ENCODE data around the gene ABCC8.

ABCC8 gene

DNA sequence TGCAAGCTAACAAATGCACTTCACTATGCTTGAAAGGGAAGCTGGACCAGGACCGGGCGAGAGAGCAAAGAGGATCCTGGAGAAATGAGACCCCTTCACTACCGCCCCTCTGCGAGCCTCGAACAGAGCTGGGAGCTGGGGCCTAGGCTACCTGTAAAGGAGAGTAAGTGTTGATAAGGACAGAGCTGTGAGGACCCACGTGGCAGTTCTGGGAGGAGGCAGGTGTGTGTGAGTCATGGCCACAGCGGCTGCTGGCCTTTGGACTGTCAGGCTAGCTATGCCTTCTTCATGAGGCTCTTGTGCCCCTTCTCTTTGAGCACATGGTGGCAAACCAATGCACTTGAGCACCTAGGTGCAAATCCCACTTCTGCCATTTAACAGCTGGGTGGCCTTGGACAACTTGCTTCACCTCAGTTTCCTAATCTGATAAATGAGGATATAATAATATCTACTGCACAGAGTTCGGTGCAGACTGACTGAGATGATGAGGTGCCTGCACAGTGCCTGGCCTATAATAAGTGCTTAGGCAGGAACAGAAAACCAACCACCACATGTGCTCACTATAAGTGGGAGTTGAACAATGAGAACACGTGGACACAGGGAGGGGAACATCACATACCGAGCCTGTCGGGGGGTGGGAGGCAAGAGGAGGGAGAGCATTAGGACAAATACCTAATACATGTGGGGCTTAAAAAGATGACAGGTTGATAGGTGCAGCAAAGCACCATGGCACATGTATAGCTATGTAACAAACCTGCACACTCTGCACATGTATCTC lies 52.9 kb downstream of the ABCC8 start:
- DNase-seq, result no peak

DNA sequence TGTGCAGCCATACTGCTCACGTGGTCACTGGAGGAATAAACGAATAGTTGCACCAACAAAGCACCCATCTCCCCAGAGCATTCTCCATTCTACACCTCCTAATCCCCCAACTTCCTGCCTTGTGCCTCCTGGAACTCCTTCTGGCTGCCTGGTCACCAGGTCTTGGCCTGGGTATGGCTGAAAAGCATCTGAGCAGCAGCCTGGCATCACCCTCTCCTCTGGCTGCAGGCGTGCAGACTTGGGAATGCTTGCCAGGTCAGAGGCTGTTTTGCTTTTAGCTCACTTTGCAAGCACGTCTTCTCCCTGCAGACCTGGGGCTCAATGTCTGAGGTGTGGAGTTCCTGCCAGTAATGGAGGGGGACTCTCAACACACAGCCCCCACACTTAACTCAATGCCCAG lies 54.9 kb downstream of the ABCC8 start:
- DNase-seq, result no peak

- DNase-seq, result no peak
Observed at GRCh38 chr11:17418444-17419081, 58.1 kb downstream of the ABCC8 start.

- DNase-seq, result no peak
Observed at GRCh38 chr11:17416492-17416891, 60.2 kb downstream of the ABCC8 start.

DNA sequence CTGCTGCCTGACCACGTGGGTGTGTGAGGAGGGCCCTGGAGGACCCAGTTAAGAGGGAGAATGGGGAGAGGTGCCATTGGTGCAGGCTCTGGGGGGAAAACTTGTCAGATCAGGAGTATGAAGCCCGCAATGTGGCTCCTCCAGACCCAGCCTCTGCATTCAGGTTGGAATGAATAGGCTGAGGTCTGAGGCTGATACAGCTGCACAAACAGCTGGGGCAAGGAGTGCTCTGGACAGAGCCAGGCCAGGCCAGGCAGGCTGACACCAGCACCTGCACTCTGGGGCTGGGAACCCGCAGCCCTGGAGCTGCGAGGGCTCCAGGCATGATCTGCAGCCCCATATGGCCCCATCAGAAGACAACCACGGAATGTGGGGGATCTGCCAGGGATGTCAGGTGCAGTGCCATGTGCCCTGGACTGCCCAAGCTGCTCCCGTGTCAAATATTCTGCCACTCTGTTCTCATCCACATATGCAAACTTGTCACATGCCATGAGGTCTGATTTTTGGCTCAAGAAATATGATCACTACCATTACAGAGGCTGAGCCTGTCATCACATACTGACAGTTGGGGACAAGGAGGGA lies 61.0 kb downstream of the ABCC8 start:
- no peak for DNase-seq

DNA sequence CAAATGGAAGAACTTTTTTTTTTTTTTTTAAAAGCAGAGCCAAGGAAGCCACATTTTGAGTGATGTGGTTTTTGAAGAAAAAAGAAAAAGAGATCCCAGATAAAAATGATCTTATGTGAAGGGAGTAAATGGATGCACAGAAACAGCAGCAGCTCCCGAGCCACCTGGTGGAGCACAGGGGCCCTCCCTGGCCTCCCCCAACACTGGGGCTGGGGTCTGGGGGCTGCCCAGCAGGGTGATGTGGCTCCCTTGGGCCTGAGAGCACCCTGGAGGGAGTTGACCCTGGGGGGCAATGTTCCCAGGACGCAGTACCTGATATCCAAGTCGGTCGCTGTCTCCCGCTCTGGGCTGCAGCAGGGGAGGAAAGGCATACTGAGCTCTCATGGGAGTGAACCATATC lies 61.7 kb downstream of the ABCC8 start:
- DNase-seq, result no peak

- DNase-seq, result peak; percentile 86
Observed at GRCh38 chr11:17414317-17414737, 62.3 kb downstream of the ABCC8 start.

- DNase-seq, result peak; percentile 90
Observed at GRCh38 chr11:17413414-17414316, 63.0 kb downstream of the ABCC8 start.

- DNase-seq, result no peak
Observed at GRCh38 chr11:17412488-17413180, 64.0 kb downstream of the ABCC8 start.

- no peak for DNase-seq
Observed at GRCh38 chr11:17411418-17411817, 65.2 kb downstream of the ABCC8 start.

- no peak for DNase-seq
Observed at GRCh38 chr11:17410606-17411379, 65.9 kb downstream of the ABCC8 start.

DNA sequence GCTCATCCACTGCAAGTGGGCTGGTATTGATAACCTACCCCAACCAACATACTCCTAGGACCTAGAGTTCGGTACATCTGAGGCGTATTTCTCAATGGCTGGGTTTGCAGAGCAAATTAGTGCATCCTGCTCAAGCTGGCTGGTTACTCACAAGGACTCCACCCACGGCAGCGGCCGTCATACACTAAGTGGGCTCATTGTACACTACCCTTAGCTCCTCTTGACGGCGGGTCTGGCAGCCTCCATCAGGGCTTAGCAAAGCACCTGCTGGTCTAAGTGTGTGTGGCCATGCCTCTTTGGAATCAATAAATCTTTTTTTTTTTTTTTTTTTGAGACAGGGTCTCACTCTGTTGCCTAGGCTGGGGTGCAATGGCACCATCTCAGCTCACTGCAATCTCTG lies 68.0 kb downstream of the ABCC8 start:
- no peak for DNase-seq

- no peak for DNase-seq
Observed at GRCh38 chr11:17408026-17408425, 68.6 kb downstream of the ABCC8 start.

DNA sequence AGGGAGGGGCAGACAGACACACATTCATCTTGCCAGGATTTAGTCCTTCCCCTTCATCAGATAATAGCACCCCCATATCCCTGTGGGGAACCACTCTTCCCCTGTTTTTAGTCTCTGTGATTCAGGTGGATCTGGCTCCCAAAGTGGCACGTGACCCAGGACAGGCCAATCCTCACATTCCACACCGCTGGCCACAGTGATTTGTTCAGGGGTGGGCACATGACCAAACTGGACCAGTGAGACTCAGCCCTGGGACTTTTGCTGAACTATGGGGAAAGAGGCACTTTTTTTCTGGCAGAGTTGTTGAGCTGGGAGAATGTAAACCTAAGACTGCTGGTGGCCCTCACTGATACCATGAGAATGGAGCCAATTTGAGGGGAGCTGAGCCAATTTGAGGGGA lies 69.1 kb downstream of the ABCC8 start:
- no peak for DNase-seq

DNA sequence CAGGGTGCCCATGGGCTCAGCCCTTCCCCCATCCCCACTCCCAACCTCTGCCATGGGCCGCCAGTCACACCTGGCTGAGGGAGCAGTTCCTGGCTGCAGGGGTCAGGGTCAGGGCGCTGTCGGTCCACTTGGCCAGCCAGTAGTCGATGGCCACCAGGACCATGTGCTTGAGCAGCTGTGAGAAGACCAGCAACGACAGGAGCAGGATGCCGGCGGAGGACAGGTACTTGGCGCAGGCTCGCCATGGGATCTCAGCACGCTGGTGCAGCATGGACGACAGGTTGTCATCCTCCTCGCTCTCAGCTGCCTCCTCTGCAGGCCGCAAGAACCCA lies 69.9 kb downstream of the ABCC8 start:
- DNase-seq, result no peak

GRCh38 chr11:17406082-17406817 lies 70.4 kb downstream of the ABCC8 start:
- no peak for DNase-seq

- no peak for DNase-seq
Observed at GRCh38 chr11:17405232-17406005, 71.2 kb downstream of the ABCC8 start.

DNA sequence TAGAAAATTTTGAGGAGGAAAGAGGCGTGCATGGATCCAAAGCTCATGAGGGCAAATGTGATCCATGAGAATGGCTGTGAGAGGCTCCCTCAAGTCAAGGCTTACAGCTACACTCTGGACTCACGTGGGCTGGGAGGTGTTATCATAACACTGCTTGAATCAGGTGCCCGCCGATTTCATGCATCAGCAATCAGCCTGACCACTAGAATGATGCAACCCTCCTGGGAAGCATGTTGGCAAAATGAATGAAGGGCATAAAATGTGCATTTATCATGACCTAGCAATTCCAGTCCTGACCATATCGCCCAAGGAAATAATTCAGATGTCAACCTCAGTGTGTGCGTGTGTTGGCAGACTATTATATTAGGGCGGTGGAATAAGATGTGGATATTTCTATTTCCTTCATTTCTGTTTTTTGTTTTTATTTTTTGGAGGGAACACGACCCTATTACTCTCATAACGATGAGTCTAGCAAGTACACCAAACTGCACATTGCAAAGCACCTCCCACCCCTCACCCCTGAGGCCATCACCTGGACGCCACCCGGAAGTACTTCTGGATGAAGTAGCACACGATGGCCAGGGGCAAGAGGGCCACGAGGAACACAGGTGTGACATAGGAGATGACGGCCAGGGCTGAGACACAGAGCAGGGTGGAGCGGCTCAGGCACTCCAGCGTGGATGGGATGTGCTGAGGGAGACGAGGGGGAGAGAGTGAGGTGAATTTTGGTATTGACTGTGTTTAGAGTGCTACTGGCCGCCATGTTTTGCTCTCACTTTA lies 72.5 kb downstream of the ABCC8 start:
- DNase-seq, result no peak

- DNase-seq, result no peak
Observed at GRCh38 chr11:17402486-17402885, 74.2 kb downstream of the ABCC8 start.

GRCh38 chr11:17401841-17402240 lies 74.8 kb downstream of the ABCC8 start:
- no peak for DNase-seq

Measured in NCI-H2081 treated with DMSO at 0.1 percent for 48 hours (cell line).